Neural crest cell (in vitro differentiated cells): ENCODE measurements around the gene NCK2. TPM values are rescaled to one million over a fixed set of nuclear protein-coding genes. Genes with fewer than 3 reads are reported as not detected.

Source experiments
- DNase-seq: peaks from one replicate; pipeline ENCODE4 v3.0.0; 2021; ENCODE audit warnings: low read depth, mixed read lengths, low spot score
- H3K27ac Mint-ChIP-seq: one replicate; pipeline ENCODE4 v1.8.0; 2021; ENCODE audit warnings: mild to moderate bottlenecking, mixed read lengths; ENCODE audit not compliant: unreplicated experiment
- H3K27me3 Mint-ChIP-seq: 2 replicates; pipeline ENCODE4 v1.8.0; 2021; ENCODE audit warnings: low read depth, mild to moderate bottlenecking, mixed read lengths
- H3K36me3 Mint-ChIP-seq: 2 replicates; pipeline ENCODE4 v1.8.0; 2021; ENCODE audit warnings: low read depth, mild to moderate bottlenecking, mixed read lengths
- H3K4me1 Mint-ChIP-seq: 2 replicates; pipeline ENCODE4 v1.8.0; 2021; ENCODE audit warnings: mixed read lengths
- H3K4me3 Mint-ChIP-seq: one replicate; pipeline ENCODE4 v1.8.0; 2021; ENCODE audit warnings: mild to moderate bottlenecking, mixed read lengths
- H3K9me3 Mint-ChIP-seq: 2 replicates; pipeline ENCODE4 v1.8.0; 2021; ENCODE audit warnings: mixed read lengths
- CTCF ChIP-seq: fragments of 200-600 bp; sonication (generic); conservative IDR thresholded peaks from 2 replicates; pipeline ENCODE4 v1.5.0; 2021; ENCODE audit warnings: antibody characterized with exemption, mild to moderate bottlenecking
- total RNA-seq: library from RNA; stranded (reverse); gene quantifications from 2 replicates; pipeline ENCODE4 v1.2.1, GENCODE V29; 2021

NCK2 gene
- total RNA-seq, 1 donor from 2014 or later: 71.9 TPM

- Mint-ChIP-seq H3K36me3 (no peaks in the 10 kb centered on the region), H3K27ac (peak overlapping the region; percentile 46), H3K4me1 (peaks cover 27% of the 10 kb centered on the region), H3K9me3 (peaks cover 3% of the 10 kb centered on the region), H3K4me3 (no peak overlapping the region), H3K27me3 (no peaks in the 10 kb centered on the region)
- no peak for TF ChIP-seq CTCF
- no peak for DNase-seq
Observed at GRCh38 chr2:105736145-105736544, 8.6 kb upstream of the NCK2 start.

- H3K9me3 Mint-ChIP-seq: no peaks in the 10 kb centered on the region
- H3K27ac Mint-ChIP-seq: no peak overlapping the region
- peaks cover 12% of the 10 kb centered on the region for H3K4me1 Mint-ChIP-seq
- no peak for TF ChIP-seq CTCF
- no peak for DNase-seq
- no peak overlapping the region for H3K4me3 Mint-ChIP-seq
- H3K36me3 Mint-ChIP-seq: no peaks in the 10 kb centered on the region
- peaks cover 3% of the 10 kb centered on the region for H3K27me3 Mint-ChIP-seq
Observed at GRCh38 chr2:105737980-105738657, 6.6 kb upstream of the NCK2 start.

- DNase-seq: no peak
- Mint-ChIP-seq H3K27ac (no peak overlapping the region), H3K36me3 (no peaks in the 10 kb centered on the region), H3K27me3 (peaks cover 3% of the 10 kb centered on the region), H3K4me1 (peaks cover 15% of the 10 kb centered on the region), H3K9me3 (no peaks in the 10 kb centered on the region), H3K4me3 (no peak overlapping the region)
- TF ChIP-seq CTCF: no peak
Observed at GRCh38 chr2:105738658-105739241, 6.0 kb upstream of the NCK2 start.

- no peak for TF ChIP-seq CTCF
- Mint-ChIP-seq H3K4me3 (peak overlapping the region; percentile 13), H3K4me1 (peaks cover 20% of the 10 kb centered on the region), H3K9me3 (no peaks in the 10 kb centered on the region), H3K27me3 (peaks cover 7% of the 10 kb centered on the region), H3K36me3 (no peaks in the 10 kb centered on the region), H3K27ac (no peak overlapping the region)
- DNase-seq: no peak
Observed at GRCh38 chr2:105739426-105739825, 5.3 kb upstream of the NCK2 start.

GRCh38 chr2:105739944-105740530 lies 4.7 kb upstream of the NCK2 start:
- peaks cover 20% of the 10 kb centered on the region for H3K4me1 Mint-ChIP-seq
- no peak overlapping the region for H3K27ac Mint-ChIP-seq
- TF ChIP-seq CTCF: no peak
- H3K36me3 Mint-ChIP-seq: no peaks in the 10 kb centered on the region
- no peak for DNase-seq
- no peaks in the 10 kb centered on the region for H3K9me3 Mint-ChIP-seq
- peaks cover 7% of the 10 kb centered on the region for H3K27me3 Mint-ChIP-seq
- no peak overlapping the region for H3K4me3 Mint-ChIP-seq
